GM19455 (cell line): ENCODE data around the gene CNMD.
"Not testable (repeated sequence)": the region's sequence is repeated elsewhere in the genome, so short reads cannot be mapped to it uniquely, and the experiment has no call there.

Source experiments
- ATAC-seq: cut with Tn5 transposase; IDR thresholded peaks from one replicate; pipeline ENCODE4 v1.9.1; 2021; ENCODE audit not compliant: unreplicated experiment

CNMD gene

DNA sequence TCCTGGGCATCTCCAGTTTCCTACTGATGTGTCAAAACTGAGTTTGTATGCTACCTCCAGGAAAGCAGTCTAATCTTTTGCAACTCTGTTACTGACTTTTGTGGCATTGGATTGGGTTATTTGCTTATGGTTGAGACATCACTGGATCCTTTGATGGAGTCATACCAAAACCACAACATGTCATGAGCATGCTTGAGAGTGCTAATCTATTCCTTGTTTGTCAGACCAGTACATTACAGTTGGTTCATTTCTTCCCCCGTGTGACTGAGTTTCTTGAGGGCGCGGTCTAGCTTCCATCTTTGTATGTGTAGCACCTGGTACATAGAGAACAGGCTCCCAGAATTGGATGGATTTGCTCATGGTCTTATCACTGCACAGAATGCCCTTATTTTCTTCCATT, 43.8 kb downstream of the CNMD start:
- no peak for ATAC-seq

DNA sequence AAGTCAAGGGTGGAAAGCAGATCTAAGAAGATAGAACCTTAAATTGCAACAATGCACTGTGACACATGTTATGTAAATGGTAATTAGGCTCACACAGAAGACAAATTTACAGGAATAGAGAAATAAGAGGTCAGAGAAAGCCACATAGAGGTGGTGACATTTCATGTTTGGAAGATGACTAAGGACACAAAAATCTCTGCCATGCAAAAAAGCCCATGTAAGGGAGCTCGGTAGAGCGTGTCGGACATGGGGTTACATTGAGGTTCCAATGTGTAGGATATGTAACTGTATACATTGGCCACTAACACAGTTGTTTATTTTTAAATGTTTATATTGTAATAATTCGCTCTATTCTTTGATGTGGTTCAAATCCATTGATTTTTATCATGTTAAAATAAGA, 53.2 kb downstream of the CNMD start:
- ATAC-seq: no peak

- not testable (repeated sequence) for ATAC-seq
Measured at GRCh38 chr13:52685806-52686205, 53.8 kb downstream of the CNMD start.

- ATAC-seq: no peak
Measured at GRCh38 chr13:52677823-52678222, 61.8 kb downstream of the CNMD start.

GRCh38 chr13:52673465-52673864, 66.2 kb downstream of the CNMD start:
- ATAC-seq: no peak

GRCh38 chr13:52670726-52671125, 68.9 kb downstream of the CNMD start:
- no peak for ATAC-seq

GRCh38 chr13:52669677-52670076, 69.9 kb downstream of the CNMD start:
- ATAC-seq: no peak

- no peak for ATAC-seq
Measured at GRCh38 chr13:52665325-52665724, 74.3 kb downstream of the CNMD start.

- ATAC-seq: no peak
Measured at GRCh38 chr13:52664272-52664671, 75.3 kb downstream of the CNMD start.

- ATAC-seq: no peak
Measured at GRCh38 chr13:52659340-52659739, 80.3 kb downstream of the CNMD start.
